Aorta (tissue), 5 donors: ENCODE results near the gene A4GNT. TPM values are rescaled to one million over a fixed set of nuclear protein-coding genes. Genes with fewer than 3 reads are reported as not detected.

Source experiments
- ATAC-seq: fragments of 200-7000 bp; cut with Tn5 transposase; one replicate; pipeline ENCODE4 v1.9.1; 2022; ENCODE audit warnings: moderate library complexity; ENCODE audit not compliant: low FRiP score
- DNase-seq, 2 donors: peaks; one replicate each; pipeline ENCODE4 v3.0.0-alpha.2; 2020
- H3K27ac ChIP-seq, 2 donors: one replicate each; pipeline ENCODE4 v1.5.1; 2013; ENCODE audit warnings: low read length in 2 of 2, mild to moderate bottlenecking in 2 of 2, moderate library complexity in 2 of 2, control low read depth in 1 of 2, inconsistent platforms in 1 of 2, low read depth in 1 of 2
- H3K27me3 ChIP-seq, 2 donors: one replicate each; pipeline ENCODE4 v1.6.1; 2013; ENCODE audit warnings: control low read depth in 1 of 2, low read length in 1 of 2, mild to moderate bottlenecking in 1 of 2, moderate library complexity in 1 of 2; ENCODE audit not compliant: insufficient read depth in 2 of 2, control insufficient read depth in 1 of 2
- H3K36me3 ChIP-seq, 2 donors: one replicate each; pipeline ENCODE4 v1.6.1; 2013; ENCODE audit warnings: control low read depth in 1 of 2, low read length in 1 of 2, mild to moderate bottlenecking in 1 of 2; ENCODE audit not compliant: insufficient read depth in 2 of 2, control insufficient read depth in 1 of 2
- H3K4me1 ChIP-seq, 2 donors: one replicate each; pipeline ENCODE4 v1.6.1; 2013; ENCODE audit warnings: low read length in 2 of 2, control low read depth in 1 of 2, mild to moderate bottlenecking in 1 of 2, moderate library complexity in 1 of 2; ENCODE audit not compliant: insufficient read depth in 2 of 2, control insufficient read depth in 1 of 2
- H3K4me3 ChIP-seq, 2 donors: one replicate each; pipeline ENCODE4 v1.5.1; 2013; ENCODE audit warnings: low read length in 2 of 2, control low read depth in 1 of 2, mild to moderate bottlenecking in 1 of 2
- H3K9me3 ChIP-seq: one replicate; pipeline ENCODE4 v1.6.1; 2013; ENCODE audit warnings: mild to moderate bottlenecking, low read length; ENCODE audit not compliant: control insufficient read depth
- WGBS, 2 donors: extraction: QIAGEN DNeasy Blood & Tissue Kit; methylation state at CpG; one replicate each; pipeline ENCODE4 v1.1.7; 2013; 5-methylcytosine and 5-hydroxymethylcytosine counted together
- intact Hi-C, 2 donors: fragments of 100-400 bp; cut with DNase I; formaldehyde crosslinking; loops; one replicate each; pipeline versions ENCODE4 v1.14.2 to v1.15.0; 2022
- polyA plus RNA-seq, 2 donors: library from polyadenylated mRNA; stranded (reverse); fragments of 200-250 nt; gene quantifications; one replicate each; pipeline ENCODE4 v1.2.3, GENCODE V29; 2013
- total RNA-seq, 2 donors: library from RNA; stranded (reverse); fragmentation: NEBNext Ultra II Directional; extraction: Animal tissue kit (Norgen Biotek cat#: 25700); gene quantifications; one replicate each; pipeline ENCODE4 v1.2.1, GENCODE V29; 2021
- donor health status: healthy with polysubstance abuse.
- donor health status: Bipolar disorder and iron deficiency.
- donor health status: DM: no; HTN: no; CAD: no.
- donor health status: DM: no; HTN: no; CAD: no.
- donor health status: DM: yes; HTN: yes; CAD: no.

A4GNT gene
- total and polyA plus RNA-seq, 4 donors: not detected

DNA sequence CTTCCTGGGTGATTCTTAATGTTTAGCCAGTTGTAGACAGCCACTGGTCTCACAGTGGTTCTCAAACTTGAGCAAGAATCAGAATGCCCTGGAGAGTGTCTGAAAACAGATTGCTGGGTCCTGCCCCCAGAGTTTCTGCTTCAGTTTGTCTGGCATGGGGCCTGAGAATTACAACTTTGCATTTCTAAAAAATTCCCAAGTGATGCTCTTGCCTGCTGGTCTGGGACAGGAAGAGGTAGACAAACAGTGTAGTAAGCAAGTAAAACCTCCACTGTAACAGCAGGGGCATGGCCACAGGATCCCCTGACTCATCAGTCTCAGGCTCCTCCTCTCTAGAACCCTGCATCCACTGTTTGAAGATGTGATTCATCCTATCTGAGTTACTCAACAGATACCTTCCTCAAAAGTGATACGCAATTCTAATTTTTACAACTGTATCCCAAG lies 53.3 kb downstream of the A4GNT start:
- Histone ChIP-seq H3K4me1 (no peaks in the 10 kb centered on the region), H3K27me3 (no peaks in the 10 kb centered on the region), H3K9me3 (no peaks in the 10 kb centered on the region), H3K4me3 (no peak overlapping the region), H3K36me3 (peaks cover 9 to 14% of the 10 kb centered on the region in 2 donors), H3K27ac (no peak overlapping the region)
- intact Hi-C loops: no loop called here
- WGBS, 2 donors: 0 to 1% methylated on average over 1 of the region's 1 CpG
- no peak for DNase-seq
- no peak for ATAC-seq

DNA sequence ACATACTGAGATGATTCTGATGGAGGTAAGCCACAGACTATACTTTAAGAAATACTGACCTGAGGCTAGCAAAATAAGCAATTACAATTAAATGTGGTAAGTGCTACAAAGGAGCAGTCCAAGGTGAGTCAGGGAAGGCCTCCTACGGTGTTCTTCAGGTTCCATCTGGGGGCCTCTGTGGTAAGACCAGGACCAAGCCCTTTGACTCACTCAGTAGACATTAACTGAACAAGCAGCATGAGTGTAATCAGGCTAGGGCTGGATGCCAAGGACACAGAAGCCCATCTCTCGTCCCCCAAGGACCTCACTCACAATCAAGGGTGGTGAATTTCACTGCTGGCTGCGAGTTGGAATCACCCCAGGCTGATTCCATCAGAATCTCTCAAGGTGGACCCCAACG lies 54.1 kb downstream of the A4GNT start:
- no peak for DNase-seq
- H3K27ac ChIP-seq: no peak overlapping the region
- H3K36me3 ChIP-seq: peaks cover 9% of the 10 kb centered on the region in 2 donors
- H3K4me3 ChIP-seq: no peak overlapping the region
- ATAC-seq: no peak
- no peaks in the 10 kb centered on the region for H3K4me1 ChIP-seq
- no peaks in the 10 kb centered on the region for H3K9me3 ChIP-seq
- intact Hi-C loops: no loop called here
- no peaks in the 10 kb centered on the region for H3K27me3 ChIP-seq
- WGBS, 2 donors: 89 to 90% methylated on average over 4 of the region's 4 CpGs

Other genes starting within 250 kb of the A4GNT start
- not detected for gene CLDN18, start 122.2 kb downstream of the A4GNT start, total RNA-seq
- gene CLDN18, start 122.2 kb downstream of the A4GNT start, polyA plus RNA-seq: under 1 TPM; 0.20 to 0.50 TPM
- gene DZIP1L, start 16.8 kb downstream of the A4GNT start, total RNA-seq: 10 to 100 TPM; 19.0 to 48.3 TPM
- gene DZIP1L, start 16.8 kb downstream of the A4GNT start, polyA plus RNA-seq: 10 to 100 TPM in 1 of 2 donors, 1 to 10 TPM in 1; 1.3 to 17.8 TPM
- gene DBR1, start 42.5 kb upstream of the A4GNT start, total RNA-seq: 10 to 100 TPM; 11.1 to 15.3 TPM
- 1 to 10 TPM; 5.5 to 9.9 TPM for gene DBR1, start 42.5 kb upstream of the A4GNT start, polyA plus RNA-seq
- 10 to 100 TPM; 52.6 to 59.7 TPM for gene ARMC8, start 54.9 kb upstream of the A4GNT start, total RNA-seq
- gene ARMC8, start 54.9 kb upstream of the A4GNT start, polyA plus RNA-seq: 10 to 100 TPM; 18.2 to 30.4 TPM
- under 1 TPM in 1 of 2 donors, not detected in 1; 0.93 TPM for gene NME9, start 197.5 kb upstream of the A4GNT start, total RNA-seq
- under 1 TPM in 1 of 2 donors, not detected in 1; 0.41 TPM for gene NME9, start 197.5 kb upstream of the A4GNT start, polyA plus RNA-seq
- gene MRAS, start 216.2 kb upstream of the A4GNT start, total RNA-seq: 10 to 100 TPM; 46.3 to 68.1 TPM
- gene MRAS, start 216.2 kb upstream of the A4GNT start, polyA plus RNA-seq: 10 to 100 TPM; 22.8 to 33.6 TPM